HG03565 (cell line): ENCODE results near the gene MACROH2A2.

ENCODE experiments used
- ATAC-seq: cut with Tn5 transposase; IDR thresholded peaks from one replicate; pipeline ENCODE4 v1.9.1; 2021; ENCODE audit warnings: mild to moderate bottlenecking, moderate library complexity; ENCODE audit not compliant: unreplicated experiment

The MACROH2A2 gene

DNA sequence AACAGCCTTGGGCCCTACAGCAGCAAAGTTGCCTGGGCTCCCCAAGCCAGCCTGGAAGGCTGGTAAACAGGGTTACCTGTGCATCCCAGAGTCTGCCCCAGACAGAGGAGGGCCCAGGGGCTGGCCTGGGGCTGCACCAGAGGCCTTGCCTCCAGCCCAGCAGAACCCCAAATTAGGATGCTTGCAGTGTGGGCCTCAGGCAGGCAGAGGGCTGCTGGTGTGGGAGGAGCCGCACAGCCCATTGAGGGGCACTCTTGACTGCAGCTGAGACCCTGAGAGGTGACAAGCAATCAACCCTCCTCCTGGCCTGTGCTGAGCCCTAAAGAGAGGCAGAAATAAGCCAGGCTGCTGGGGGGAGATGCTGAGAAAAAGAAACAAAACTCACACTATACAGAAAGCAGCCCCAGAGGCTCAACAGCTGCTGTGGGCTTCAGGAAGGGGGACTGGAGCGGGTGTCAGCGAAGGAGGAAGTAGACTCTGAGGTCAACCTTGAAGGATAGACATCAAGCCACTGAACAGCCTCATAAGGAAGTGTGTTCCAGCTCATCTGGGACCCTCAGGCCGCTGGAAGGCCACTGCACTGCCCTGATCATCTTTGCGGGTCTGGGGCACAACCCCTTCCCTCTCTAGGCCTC is 73.4 kb downstream of the MACROH2A2 start:
- ATAC-seq = no peak

DNA sequence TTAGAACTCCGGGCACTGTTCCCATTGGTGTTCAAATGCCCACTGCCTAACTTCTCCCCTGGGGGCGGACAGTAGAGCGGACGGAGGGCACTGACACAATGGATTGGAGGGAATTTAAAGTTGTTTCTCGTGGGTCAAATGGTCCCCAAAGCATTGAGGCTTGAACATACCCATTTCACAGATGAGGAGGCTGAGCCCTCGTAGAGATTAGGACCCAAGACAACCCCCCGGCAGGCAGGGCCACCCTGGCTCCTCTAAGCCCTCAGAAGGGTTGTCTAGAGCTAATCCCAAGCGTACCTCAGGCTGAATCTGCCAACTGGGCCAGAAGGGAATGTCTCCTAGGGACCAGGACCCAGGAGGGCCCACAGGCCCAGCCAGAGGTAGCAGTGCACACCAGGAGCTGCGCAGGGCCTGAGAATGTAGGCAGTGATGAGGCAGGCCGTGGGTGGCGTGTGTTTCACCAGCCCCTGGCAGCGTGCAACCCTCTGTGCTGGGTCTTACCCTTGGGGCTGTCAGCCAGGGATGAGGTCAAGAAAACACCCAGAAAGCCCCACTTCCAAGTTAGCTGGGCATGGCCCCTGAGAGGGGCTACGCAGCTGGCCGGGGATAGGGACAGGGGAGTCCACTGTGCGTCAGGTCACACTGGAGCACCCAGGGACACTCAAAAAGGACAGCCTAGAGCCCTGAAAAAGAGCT is 74.2 kb downstream of the MACROH2A2 start:
- no peak for ATAC-seq

DNA sequence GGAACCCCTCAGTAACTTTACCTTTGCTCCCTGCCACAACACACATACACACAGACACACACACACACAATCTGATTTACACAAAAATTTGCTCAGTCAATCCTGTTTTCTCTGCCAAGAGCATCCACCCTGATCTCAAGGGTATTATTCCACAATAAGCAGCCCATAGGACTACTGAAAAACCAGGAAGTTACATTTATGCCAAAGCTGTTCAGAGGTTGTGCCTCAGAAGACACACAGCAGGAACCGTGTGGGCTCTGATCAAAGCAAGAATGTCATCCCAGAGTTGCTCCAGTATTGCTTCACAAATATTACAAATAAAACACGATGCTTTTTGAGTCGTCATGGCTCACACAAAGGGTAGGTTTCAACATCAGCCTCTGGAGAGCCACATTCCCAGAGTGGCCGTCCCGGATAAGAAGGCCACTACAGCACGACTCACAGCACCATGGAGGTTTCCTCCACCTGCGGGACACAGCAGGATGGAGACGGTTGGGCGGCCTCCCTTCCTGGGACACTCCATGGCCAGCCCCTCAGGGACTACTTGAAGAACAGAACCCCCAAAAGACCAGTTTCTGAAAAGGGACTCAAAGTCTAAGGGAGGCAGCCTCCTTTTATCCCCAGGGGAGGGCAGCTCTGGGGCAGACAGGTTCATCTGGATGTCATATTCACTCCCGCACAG is 78.4 kb downstream of the MACROH2A2 start:
- no peak for ATAC-seq

DNA sequence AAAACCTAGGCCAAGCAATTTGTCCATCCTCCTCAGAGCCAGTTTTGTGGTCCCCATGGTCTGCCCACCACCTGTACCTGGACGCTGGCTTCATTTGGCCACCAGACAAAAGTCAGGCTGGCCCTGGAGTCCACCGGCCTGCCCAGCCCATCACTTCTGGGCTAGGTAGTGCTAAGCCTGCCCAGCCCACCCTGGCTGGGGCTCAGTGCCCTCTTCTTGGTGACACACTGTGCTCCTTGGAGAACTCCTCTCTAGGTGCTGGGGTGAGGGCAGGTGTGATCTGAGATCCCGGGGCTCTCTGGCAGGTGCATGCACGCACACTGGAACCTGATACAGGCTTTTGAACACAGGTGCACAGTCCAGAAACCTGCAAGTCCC is 78.9 kb downstream of the MACROH2A2 start:
- ATAC-seq = no peak

DNA sequence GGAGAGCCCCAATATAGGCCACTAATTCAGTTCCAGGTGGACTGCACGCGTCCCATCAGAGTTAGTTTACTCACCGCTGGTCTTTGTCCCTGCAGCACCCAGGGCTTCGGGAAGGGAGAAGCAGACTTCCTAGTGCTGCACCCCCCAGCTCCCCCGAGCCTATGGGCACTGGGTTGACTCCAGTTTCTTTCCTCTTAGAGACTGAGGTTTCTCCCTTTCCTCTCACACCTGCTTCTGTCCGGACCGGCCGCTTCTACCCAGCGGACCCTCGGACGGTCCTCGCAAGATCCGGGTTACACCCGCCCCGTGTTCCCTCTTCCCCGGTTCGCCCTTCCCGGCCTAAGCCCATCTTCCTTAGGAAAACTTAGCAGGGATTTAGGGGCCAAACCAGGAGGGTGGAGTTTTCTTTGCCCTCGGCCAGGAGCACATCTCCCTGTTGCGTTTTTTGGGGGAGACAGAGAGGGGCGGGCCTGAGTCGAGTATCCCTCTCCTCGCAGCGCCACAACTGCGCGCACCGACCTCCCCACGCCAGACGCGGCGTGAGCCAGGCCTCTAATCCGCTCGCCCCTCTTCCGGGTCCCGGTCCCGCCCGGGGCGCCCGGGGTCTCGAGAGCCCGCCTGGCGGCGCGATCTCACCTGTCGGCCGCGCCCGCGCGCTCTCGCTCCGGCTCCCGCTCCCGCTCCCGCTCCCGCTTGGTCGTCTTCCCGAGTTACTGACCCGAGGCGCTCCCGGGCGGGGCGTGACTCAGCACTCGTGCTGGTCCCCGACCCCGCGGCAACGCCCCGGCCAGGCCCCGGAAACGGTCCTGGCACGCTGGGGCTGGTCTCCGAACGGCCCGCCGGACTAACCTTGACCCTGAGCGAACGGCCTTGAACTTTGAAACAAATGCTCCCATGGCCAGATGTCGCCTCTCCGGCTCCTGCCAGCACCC is 79.7 kb downstream of the MACROH2A2 start, which contains the start of gene AIFM2:
Gene AIFM2, minus strand, starts transcription at position 728 of the 932 bp plus-strand sequence. CDS start 8,741 bp downstream, outside the sequence.
- peak; percentile 59 for ATAC-seq

DNA sequence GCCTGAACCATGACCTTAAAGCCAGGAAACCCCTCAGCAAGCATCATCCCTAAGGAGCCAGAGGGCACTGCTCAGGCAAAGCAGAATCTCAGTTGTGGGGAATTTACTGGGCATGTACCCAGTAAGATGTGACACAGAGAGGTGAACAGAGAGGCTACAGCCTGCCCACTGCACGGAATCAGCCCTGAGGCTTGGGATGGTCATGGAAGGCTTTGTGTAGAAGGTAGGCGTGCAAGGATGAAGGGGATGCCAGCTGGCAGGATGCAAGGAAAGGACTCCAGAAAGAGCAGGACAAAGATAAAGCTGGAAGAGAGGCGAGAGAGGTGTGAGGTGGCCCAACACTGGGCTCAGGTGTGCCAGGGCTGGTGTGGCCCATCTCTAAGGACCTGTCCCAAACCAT is 82.4 kb downstream of the MACROH2A2 start:
- no peak for ATAC-seq

DNA sequence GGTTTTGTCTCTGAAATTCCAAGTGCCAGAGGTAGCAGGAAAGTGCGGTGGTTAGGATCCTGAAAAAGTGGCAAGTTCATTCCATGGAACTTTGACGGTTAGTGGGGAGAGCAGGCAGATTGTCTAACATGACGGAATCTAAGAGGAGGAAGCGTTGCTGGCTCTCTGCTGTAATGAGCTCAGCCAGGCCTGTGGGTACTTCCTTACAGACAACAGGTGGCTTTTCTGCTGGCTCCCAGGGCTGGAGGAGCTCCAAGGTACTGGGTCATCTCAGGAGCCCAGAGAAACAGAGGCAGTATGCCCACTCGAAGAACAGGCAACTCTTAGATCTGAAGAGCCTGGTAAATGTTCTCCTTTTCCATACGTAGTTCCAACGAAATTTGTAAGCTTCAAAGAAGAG is 83.0 kb downstream of the MACROH2A2 start:
- ATAC-seq = no peak

DNA sequence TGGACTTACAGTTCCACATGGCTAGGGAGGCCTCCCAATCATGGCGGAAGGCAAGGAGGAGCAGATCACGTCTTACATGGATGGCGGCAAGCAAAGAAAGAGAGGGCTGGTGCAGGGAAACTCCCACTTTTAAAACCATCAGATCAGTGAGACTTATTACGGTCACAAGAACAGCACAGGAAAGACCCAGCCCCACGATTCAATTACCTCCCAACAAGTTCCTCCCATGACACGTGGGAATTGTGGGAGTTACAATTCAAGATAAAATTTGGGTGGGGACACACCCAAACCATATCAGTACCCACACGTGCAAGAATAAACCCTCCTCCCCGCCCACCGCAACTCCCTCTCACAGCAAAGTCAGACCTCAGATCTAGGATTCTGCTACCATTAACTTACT is 84.5 kb downstream of the MACROH2A2 start:
- ATAC-seq = no peak

DNA sequence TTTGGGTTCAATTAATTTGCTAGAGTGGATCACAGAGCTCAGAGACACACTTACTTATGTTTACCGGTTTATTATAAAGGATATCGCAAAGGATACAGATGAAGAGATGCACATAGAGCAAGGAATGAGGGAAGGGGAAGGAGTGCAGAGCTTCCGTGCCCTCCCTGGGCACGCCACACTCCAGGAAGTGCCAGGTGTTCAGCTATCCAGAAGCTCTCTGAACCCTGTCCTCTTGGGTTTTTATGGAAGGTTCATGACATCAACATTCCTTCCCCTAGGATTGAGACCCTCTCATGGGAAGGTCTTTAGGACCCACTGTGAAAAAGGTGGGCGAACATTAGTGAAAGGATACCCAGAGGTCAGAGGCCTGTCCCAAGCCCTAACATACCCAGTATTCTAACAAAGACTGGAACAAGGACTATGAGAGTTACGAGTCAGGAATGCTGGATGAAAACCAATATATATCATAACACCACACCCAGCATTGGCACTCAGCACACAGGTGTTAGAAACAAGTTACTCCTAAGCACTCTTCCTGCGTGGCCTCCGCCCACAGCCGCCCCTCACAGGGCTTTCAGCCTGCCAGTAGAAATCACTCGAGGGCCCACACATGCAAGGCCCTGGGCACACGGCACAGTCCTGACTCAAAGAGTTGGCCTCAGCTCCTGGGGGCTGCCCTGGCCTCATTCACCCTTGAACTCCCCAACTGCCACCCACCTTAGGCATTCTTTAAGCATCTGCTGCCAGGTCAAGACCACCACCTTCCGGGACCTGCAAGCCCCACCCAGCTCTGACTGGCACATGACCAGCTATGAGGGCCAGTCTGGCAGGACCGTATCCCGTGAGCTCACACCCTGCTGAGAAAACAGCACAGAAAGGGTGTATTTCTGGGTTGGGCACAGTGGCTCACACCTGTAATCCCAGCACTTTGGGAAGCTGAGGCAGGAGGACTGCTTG is 85.6 kb downstream of the MACROH2A2 start:
- no peak for ATAC-seq

DNA sequence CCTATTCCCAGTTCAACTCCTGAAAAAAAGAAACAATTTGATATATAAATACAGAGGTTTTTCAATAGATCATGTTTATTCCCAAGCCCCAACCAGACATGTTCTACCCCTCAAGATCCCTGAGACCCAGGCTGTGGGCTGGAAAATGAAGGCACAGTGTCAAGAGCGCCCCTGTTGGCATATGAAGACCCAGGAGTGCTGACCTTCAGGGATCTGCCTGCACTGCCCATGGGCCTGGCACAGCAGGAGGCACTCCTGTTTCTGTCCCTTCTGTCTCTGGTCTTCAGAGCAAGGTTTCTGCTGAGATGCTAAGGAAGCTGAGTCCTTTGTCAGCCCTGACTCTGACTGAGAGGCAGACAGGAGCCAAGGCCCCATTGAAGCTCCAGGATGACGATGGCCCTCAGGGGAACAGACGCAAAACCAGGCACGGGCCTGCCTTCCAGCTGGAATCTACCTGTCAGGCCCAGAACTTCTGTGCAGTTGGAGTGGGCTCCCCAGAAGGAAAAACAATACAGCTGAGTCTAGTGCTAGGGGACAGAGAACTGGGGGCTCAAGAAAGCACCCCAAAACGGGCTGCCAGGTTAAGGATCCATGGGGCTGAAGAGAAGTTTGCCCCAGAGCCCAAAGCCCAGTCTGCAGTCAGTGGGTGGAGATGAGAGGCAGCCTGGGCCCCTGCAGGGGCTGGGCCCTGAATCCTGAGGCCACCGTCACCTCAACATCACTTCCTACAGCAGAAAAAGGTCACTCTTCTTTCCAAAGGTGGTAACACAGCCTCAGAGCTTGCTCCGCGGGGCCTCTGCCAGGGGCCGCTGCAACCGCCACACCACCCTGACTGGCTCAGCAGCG is 86.7 kb downstream of the MACROH2A2 start:
- no peak for ATAC-seq

DNA sequence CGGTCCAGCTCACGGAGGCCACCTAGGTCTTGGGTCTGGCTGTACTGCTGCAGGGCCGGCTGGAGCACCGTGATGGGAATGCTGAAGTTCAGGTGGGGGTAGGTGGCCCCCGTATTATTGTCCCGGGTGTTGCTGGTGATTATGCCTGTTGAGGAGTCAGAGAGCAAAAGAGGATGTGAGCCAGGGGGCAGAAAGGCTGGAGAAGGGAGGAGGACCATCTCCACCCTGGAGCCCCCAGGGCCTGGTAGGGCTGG is 87.3 kb downstream of the MACROH2A2 start:
- no peak for ATAC-seq

DNA sequence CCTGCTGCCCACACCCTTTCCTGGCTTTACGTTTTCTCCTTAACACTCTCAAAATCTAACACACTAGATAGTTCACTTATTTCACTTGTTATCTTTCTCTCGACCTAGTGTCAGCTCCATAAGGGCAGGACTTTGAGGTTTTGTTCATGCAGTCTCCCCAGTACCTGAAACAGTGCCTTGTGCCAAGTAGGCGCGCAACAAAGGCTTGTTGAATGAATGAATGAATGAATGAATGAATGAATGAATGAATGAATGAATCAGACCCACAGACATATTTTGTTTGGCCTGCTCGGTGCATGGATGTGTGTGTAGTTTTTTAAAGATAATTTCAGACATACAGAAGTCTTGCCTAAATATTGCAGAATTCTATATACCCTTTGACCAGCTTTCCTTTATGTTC is 87.7 kb downstream of the MACROH2A2 start:
- ATAC-seq = no peak

DNA sequence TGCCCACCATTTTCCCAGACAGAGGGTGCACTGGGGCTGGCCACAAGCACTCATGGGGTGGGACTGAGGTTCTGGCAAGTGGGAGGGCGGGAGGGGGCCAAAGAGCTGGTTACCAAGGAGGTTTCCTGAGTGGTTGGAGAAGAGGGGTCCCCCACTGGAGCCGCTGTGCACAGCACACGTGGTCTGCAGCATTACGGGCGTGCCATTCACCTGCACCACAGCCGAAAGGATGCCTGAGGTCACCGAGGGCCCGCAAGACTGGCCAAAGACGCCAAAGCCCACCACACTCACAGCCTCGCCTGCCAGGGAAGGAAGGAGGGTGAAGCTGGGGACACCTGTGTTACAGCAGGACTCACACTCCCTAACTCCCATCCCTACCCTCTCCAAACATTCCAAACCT is 89.9 kb downstream of the MACROH2A2 start:
- no peak for ATAC-seq

DNA sequence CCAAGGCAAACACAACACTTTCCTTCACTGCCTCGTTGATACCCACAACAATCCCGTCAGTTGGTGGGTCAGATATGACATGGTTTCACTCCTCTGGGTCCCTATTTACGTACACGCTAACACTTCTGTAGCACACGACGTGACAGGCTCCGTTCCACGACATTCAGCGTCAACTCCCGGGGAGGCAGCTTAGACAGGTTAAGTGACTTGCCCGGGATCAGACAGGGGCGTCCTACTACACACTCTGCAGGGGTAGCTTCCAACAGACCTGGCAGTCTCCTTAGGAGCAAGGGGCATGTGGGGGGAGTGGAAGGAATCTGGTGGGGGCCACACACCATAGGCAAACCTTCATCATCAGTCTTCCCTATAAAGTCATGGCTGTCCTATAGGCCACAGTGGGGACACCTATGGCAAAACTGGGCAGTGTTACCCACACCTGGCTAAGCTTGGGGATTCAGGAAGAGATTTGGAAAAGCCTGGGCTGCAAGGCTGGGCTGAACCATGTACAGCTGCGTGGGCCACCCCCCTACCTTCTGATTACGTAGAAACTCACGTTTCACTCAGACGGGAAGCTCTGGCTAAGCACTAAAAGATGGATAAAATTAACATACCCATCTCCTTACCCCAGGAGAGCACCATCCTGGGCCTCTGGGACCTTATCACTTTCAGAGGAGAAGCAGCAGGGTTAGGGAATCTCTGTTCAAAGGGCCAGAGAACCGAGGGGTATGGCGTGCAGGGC is 91.9 kb downstream of the MACROH2A2 start:
- ATAC-seq = no peak

DNA sequence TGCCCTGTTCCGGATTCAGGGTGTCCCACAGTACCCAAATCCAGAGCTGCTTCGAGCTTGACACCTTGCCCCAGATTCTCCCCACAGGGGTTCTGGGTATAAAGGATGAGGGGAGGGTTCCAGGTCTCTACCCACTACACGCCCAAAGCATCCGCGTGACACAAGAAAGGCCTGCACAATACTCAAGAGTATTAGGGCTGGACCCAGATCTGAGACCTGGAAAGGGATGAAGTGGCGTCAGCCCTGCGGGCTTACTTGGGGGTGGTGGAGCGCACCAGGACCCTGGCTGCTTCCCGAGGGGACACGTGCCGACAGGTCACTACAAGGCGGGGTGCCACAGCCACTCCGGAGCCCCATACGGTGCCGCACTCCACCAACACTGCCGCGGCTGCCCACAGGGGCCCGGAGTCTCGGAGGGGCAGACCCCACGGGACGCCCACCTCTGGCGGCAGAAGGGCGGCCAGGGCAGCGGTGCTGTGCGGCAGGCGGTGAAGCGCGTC is 92.6 kb downstream of the MACROH2A2 start:
- peak; percentile 8 for ATAC-seq

DNA sequence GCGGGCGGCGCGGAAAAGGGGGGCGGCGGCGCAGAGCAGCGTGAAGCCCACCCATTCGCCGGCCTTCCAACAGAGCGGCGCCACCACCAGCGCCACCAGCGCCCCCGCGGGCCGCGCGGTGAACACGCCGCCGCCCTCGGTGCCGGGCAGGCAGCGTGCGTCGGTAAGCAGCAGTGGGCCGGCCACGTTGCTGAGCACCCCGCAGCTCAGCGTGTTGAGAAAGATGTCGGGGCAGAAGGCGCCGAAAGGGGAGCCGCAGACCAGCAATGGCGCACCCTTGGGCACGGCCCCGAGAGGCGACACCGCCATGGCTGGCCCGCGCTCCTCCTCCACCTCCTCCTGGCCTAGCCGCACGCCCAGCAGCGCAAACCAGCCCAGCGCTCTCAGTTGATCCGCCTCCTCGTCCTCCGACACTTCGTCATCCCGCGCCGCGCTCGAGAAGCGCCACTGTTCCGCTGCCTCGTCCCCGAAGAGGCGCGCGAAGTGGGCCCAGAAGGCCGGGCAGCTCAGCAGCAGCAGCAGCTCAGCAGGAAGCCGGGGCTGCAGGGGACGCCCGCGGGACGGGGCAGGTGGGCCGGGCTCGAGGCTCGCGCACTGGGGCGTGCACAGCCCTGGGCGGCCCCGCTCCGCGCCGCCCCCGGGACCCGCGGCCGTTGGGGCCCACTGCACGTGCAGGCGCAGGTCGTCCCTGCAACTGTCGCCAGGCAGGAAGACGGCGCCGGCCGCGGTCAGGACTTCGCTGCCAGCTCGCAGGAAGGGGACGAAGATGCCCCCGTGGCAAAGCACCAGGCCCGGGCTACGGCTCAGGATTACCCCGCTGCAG is 93.2 kb downstream of the MACROH2A2 start:
- ATAC-seq = peak; percentile 32

DNA sequence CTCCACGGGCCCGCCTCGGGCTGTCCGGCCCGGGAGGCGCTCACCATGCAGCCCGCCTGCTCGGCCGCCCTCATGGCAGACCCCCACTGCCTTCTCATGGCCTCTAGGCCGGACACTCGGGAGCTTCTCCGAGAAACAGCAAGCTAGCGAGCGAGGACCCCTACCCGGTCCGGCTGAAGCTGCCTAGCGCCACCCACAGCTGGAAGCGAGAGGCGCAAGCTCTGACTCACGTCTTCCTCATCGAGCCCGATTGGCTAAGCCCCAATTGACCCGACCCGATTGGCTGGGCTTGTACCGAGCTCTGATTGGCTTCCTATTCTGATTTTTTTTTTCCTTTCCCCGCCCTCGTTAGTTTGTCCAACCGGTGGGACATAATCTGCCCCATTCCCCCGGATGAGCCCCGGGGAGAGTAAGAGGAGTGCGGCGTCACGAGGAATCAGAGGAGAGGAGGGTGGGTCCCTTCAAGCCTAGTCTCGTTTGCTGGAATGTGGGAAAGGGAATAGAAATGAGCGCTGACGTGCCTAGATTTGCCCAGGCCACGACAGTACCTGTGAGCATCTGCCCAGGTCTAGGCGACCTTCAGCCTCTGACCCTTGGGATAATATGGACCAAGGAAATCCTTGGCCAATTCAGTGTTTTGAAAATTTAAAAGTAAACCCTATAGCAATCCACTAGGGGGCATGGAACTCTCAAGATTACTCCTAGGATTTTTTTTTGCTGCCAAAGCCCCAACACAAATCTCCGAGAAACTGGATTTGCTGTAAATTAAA is 94.0 kb downstream of the MACROH2A2 start, which contains the start of gene TYSND1:
Gene TYSND1, minus strand, starts transcription at position 212 of the 770 bp plus-strand sequence. Its CDS starts 114 bp downstream, at position 98.
- peak; percentile 84 for ATAC-seq
